Renal cortical epithelial cell (primary cell): Measurements from ENCODE around the gene SCAPER. TPM values are rescaled to one million over a fixed set of nuclear protein-coding genes. Genes with fewer than 3 reads are reported as not detected.

Experiments
- DNase-seq: peaks from one replicate; pipeline ENCODE4 v3.0.0-alpha.2; 2011; ENCODE audit warnings: low read depth
- total RNA-seq: library from RNA; depleted of rRNA; stranded (reverse); fragments of >200 nt; gene quantifications from 2 replicates; pipeline ENCODE4 v1.2.3, GENCODE V29; 2014

The SCAPER gene
- total RNA-seq, 1 donor from 2014 or later, result 11.7 TPM

- DNase-seq, result no peak
Observed at GRCh38 chr15:76426941-76427340, 478.2 kb downstream of the SCAPER start.

- no peak for DNase-seq
Observed at GRCh38 chr15:76418352-76419140, 486.6 kb downstream of the SCAPER start.

- no peak for DNase-seq
Observed at GRCh38 chr15:76401285-76401684, 503.9 kb downstream of the SCAPER start.

- peak; percentile 71 for DNase-seq
Observed at GRCh38 chr15:76398317-76399104, 506.6 kb downstream of the SCAPER start.

GRCh38 chr15:76393614-76394013 lies 511.5 kb downstream of the SCAPER start:
- DNase-seq, result peak; percentile 33

- no peak for DNase-seq
Observed at GRCh38 chr15:76391847-76392246, 513.3 kb downstream of the SCAPER start.

- DNase-seq, result no peak
Observed at GRCh38 chr15:76391309-76391708, 513.8 kb downstream of the SCAPER start.

GRCh38 chr15:76390571-76390970 lies 514.6 kb downstream of the SCAPER start:
- no peak for DNase-seq

GRCh38 chr15:76386926-76387325 lies 518.2 kb downstream of the SCAPER start:
- DNase-seq, result no peak

- DNase-seq, result peak; percentile 12
Observed at GRCh38 chr15:76386178-76386577, 519.0 kb downstream of the SCAPER start.

- DNase-seq, result no peak
Observed at GRCh38 chr15:76384409-76384808, 520.7 kb downstream of the SCAPER start.

GRCh38 chr15:76382987-76383728 lies 522.0 kb downstream of the SCAPER start:
- no peak for DNase-seq

- no peak for DNase-seq
Observed at GRCh38 chr15:76381366-76381765, 523.8 kb downstream of the SCAPER start.

GRCh38 chr15:76380249-76380648 lies 524.9 kb downstream of the SCAPER start:
- DNase-seq, result no peak

GRCh38 chr15:76378691-76379090 lies 526.4 kb downstream of the SCAPER start:
- DNase-seq, result no peak

GRCh38 chr15:76377751-76378150 lies 527.4 kb downstream of the SCAPER start:
- no peak for DNase-seq

- no peak for DNase-seq
Observed at GRCh38 chr15:76377217-76377616, 527.9 kb downstream of the SCAPER start.

GRCh38 chr15:76376816-76377215 lies 528.3 kb downstream of the SCAPER start:
- DNase-seq, result no peak

- no peak for DNase-seq
Observed at GRCh38 chr15:76376029-76376428, 529.1 kb downstream of the SCAPER start.

GRCh38 chr15:76368122-76368621 lies 537.0 kb downstream of the SCAPER start:
- DNase-seq, result no peak

GRCh38 chr15:76366714-76367113 lies 538.4 kb downstream of the SCAPER start:
- no peak for DNase-seq

GRCh38 chr15:76363251-76363650 lies 541.9 kb downstream of the SCAPER start:
- no peak for DNase-seq
